GM23248 (cell line): Measurements from ENCODE around the gene EVX2.

Experiments
- EZH2 ChIP-seq: fragments of 200-600 bp; sonication (generic); IDR thresholded peaks from 2 replicates; pipeline ENCODE4 v1.6.1; 2018; ENCODE audit warnings: antibody characterized with exemption, mild to moderate bottlenecking; ENCODE audit not compliant: insufficient read depth, poor library complexity, severe bottlenecking
- EZH2phosphoT487 ChIP-seq: fragments of 200-600 bp; sonication (generic); IDR thresholded peaks from 2 replicates; pipeline ENCODE4 v1.6.1; 2018; ENCODE audit warnings: antibody characterized with exemption, moderate library complexity, mild to moderate bottlenecking, low read depth; ENCODE audit not compliant: insufficient read depth

- no peak for TF ChIP-seq EZH2
- no peak for TF ChIP-seq EZH2phosphoT487
Measured at GRCh38 chr2:176109946-176110345, 26.2 kb upstream of the EVX2 start.
